Liver (tissue), 3 donors: ENCODE results near the gene DIDO1.
"Not testable (repeated sequence)": the region's sequence is repeated elsewhere in the genome, so short reads cannot be mapped to it uniquely, and the experiment has no call there.

Experiments
- GABPA ChIP-seq, 2 donors: IDR thresholded peaks in 1 of 2; conservative IDR thresholded peaks in 1 of 2; 2 replicates each; pipeline ENCODE4 v1.6.1; 2016; ENCODE audit warnings: antibody characterized with exemption in 2 of 2, mild to moderate bottlenecking in 1 of 2, moderate library complexity in 1 of 2
- SP1 ChIP-seq: IDR thresholded peaks from 2 replicates; pipeline ENCODE4 v1.6.1; 2018; ENCODE audit warnings: antibody characterized with exemption, mild to moderate bottlenecking
- YY1 ChIP-seq: IDR thresholded peaks from 2 replicates; pipeline ENCODE4 v1.6.1; 2016; ENCODE audit warnings: antibody characterized with exemption, mild to moderate bottlenecking
- TF ChIP-seq, protein P1 (sequence below): fragments of 150-350 bp; IDR thresholded peaks from 2 replicates; pipeline ENCODE4 v1.5.1; 2017; ENCODE audit warnings: improper control_type of control experiment, low read depth, low read length; ENCODE audit not compliant: missing input control
- TF ChIP-seq, protein P2 (sequence below): IDR thresholded peaks from 2 replicates; pipeline ENCODE4 v1.6.1; 2016; ENCODE audit warnings: antibody characterized with exemption
- donor health status: healthy.
- donor health status: healthy.

DNA sequence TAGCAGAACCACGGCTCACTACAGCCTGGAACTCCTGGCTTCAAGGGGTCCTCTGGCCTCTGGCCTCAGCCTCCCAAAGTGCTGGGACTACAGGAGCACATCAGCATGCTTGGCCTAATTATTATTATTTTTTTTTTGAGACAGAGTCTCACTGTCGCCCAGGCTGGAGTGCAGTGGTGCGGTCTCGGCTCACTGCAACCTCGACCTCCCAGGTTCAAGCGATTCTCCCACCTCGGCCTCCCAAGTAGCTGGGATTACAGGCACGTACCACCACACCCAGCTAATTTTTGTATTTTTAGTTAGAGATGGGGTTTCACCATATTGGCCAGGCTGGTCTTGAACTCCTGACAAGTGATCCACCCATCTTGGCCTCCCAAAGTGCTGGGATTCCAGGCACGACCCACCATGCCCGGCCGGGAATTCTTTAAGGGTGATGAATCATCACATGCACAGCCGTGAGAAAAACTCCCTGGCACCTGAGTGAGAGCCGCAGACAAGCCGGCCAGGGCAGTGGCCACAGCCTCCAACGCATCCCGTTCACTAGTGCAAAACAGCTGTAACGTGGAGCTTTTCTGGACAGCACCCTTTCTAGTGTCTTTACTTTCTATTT lies 3.1 kb downstream of the DIDO1 start:
- TF ChIP-seq YY1; SP1; GABPA (IDR thresholded peaks at IDR 0.05 in 1 of 2, conservative IDR thresholded peaks at IDR 0.05 in 1 of 2): not testable (repeated sequence)
- TF ChIP-seq, protein P1, sequence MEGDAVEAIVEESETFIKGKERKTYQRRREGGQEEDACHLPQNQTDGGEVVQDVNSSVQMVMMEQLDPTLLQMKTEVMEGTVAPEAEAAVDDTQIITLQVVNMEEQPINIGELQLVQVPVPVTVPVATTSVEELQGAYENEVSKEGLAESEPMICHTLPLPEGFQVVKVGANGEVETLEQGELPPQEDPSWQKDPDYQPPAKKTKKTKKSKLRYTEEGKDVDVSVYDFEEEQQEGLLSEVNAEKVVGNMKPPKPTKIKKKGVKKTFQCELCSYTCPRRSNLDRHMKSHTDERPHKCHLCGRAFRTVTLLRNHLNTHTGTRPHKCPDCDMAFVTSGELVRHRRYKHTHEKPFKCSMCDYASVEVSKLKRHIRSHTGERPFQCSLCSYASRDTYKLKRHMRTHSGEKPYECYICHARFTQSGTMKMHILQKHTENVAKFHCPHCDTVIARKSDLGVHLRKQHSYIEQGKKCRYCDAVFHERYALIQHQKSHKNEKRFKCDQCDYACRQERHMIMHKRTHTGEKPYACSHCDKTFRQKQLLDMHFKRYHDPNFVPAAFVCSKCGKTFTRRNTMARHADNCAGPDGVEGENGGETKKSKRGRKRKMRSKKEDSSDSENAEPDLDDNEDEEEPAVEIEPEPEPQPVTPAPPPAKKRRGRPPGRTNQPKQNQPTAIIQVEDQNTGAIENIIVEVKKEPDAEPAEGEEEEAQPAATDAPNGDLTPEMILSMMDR: not testable (repeated sequence)
- TF ChIP-seq, protein P2, sequence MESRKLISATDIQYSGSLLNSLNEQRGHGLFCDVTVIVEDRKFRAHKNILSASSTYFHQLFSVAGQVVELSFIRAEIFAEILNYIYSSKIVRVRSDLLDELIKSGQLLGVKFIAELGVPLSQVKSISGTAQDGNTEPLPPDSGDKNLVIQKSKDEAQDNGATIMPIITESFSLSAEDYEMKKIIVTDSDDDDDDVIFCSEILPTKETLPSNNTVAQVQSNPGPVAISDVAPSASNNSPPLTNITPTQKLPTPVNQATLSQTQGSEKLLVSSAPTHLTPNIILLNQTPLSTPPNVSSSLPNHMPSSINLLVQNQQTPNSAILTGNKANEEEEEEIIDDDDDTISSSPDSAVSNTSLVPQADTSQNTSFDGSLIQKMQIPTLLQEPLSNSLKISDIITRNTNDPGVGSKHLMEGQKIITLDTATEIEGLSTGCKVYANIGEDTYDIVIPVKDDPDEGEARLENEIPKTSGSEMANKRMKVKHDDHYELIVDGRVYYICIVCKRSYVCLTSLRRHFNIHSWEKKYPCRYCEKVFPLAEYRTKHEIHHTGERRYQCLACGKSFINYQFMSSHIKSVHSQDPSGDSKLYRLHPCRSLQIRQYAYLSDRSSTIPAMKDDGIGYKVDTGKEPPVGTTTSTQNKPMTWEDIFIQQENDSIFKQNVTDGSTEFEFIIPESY: not testable (repeated sequence)
